SW 1271 (cell line): Measurements from ENCODE around the gene TM4SF1.
"Not testable (repeated sequence)": the region's sequence is repeated elsewhere in the genome, so short reads cannot be mapped to it uniquely, and the experiment has no call there.

Source experiments
- DNase-seq, 2 experiments: peaks; one replicate each; lab custom pipeline; 2025; lab: John Stamatoyannopoulos, UW

Gene TM4SF1

GRCh38 chr3:149395107-149396089 lies 17.9 kb upstream of the TM4SF1 start:
- DNase-seq: no peak

DNA sequence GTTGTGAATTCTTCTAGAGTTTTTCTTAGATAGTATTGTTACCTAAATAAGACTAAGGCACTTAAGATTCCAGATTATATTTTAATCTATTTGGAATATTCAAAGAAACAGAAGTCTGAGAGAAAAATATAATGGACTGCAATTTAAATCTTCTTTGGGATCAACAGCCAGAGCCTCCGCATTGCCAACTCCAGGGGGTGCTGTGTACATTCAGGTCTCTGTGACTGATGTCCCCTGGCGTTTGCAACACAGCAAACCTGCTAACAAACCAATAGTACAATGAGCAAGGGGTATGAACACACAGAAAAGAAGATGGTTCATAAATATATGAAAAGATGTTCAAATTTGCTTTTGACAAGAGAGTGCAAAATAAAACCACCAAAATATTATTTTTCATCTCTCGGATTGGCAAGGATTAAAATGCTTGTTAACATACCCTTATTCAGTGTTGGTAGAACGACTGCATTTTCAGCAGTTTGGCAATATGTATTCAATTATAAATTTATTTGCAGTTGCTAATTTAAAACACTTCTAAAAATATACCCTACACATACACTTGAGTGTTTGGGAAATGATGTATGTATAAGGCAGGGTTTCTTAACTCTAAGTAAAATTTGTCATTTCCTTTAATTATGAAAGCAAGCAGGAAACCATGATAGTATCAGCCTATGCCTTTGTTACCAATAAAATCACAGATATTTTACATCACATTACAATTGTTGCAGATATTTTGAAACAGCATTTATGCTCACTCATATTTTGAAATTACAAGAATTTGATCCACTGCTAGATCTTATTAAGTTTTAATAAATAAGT lies 16.1 kb upstream of the TM4SF1 start:
- peak; percentile 42 to 83 for DNase-seq

- no peak for DNase-seq
Measured at GRCh38 chr3:149391960-149392359, 14.5 kb upstream of the TM4SF1 start.

- peak; percentile 40 to 72 for DNase-seq
Measured at GRCh38 chr3:149390772-149391212, 13.3 kb upstream of the TM4SF1 start.

DNA sequence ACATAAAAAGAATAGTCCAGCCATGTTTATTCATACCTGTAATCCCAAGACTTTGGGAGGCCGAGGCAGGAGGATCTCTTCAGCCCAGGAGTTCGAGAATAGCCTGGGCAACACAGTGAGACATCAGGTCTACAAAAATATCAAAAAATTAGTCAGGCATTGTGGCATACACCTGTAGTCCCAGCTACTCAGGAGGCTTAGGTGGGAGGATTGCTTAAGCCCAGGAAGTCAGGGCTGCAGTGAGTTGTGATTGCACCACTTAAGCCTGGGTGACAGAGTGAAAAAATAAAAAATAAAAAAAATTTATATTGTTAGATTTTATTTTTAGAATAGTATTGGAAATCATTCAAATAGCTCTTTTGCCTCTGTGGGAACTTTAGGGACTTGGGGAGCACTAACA lies 12.8 kb upstream of the TM4SF1 start:
- DNase-seq: no peak

GRCh38 chr3:149388531-149389417 lies 11.3 kb upstream of the TM4SF1 start:
- no peak for DNase-seq

DNA sequence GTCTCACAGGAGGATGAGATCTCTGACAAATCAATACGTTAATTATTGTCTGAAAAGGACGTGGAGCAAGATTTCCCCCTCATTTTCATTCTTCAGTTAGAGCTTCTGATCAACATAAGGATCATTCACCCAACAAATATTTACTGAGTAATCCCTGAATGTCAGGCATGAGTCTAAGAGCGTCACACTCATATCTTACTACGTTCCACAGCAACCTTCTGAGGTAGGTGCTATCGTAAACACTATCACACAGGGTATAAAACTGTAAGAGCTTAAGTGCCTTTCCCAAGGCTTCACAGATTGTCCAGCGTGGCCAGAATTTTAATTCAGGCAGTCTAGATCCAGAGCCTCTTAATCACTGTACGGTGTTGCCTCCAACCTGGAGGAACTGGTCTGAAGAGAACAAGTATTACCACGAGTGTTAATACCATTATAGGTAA lies 10.6 kb upstream of the TM4SF1 start:
- no peak for DNase-seq

GRCh38 chr3:149386299-149386606 lies 8.8 kb upstream of the TM4SF1 start:
- DNase-seq: no peak

DNA sequence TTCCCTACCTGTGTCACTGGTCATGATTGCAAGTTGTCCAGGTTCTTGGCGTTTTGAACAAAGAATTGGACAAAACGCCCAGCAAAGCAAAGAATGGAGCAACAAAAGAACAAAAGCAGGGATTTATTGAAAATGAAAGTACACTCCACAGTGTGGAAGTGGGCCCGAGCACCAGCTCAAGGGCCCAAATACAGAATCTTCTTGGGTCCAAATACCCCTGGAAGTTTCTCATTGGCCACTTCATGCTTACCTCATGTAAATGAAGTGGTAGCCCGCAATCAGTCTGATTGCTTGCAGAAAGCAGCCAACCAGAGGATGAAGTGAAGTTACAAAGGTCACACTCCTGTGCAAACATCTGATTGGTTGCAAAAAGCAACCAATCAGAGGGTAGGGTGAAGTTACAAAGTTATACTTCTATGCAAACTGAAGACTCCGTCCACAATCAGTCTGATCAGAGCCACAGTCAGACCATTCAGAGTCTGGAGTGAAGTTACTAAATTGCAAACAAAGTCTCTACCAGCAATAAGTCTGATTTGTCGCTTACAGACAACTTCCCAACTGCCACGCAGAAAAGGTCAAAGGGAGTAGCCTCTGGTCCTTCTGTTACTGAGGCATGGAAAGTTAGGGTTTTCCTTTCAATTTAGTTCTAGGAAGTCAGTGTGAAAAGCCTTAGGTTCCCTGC lies 8.3 kb upstream of the TM4SF1 start:
- no peak for DNase-seq

DNA sequence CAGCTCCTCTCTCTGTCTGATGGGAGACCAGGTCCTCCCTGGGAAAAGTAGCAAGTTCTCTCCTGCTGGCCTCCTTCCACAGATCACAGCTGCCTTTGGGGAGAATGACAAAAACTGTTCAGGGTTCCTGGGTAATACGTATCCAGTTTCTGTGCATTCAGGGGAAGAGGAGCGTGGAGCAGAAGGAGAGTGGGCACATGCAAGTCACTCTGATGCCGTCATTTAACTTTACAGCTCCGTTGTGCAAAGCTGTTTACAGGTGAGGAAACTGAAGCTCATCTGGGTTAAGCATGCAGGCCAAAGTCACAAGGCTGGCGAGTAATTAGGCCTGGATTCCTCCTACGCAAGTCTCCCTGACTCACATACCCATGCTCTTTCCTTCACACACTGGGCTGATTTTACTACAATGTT lies 7.5 kb upstream of the TM4SF1 start:
- peak in 1 of 2 experiments; percentile 26 for DNase-seq

GRCh38 chr3:149384167-149384566 lies 6.7 kb upstream of the TM4SF1 start:
- DNase-seq: no peak

- DNase-seq: no peak
Measured at GRCh38 chr3:149383703-149384102, 6.3 kb upstream of the TM4SF1 start.

DNA sequence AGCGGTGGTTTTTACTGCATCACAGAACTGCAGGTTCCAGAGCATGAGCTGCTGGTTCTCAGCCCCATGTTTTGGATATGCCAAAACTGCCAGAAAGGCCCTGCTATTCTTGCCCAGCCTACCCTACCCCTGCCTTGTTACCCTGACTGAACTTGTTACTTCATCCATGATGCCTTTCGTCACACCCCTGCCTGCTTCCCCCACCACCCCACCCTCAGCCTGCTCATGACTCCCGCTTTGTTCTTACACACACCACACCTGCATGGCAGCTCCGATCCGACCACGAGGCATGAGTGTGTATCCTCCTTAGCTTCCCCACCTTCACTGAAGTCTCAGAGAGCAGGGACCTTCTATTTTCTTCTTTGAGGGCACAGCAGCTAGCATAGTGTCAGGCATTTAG lies 5.1 kb upstream of the TM4SF1 start:
- DNase-seq: no peak

DNA sequence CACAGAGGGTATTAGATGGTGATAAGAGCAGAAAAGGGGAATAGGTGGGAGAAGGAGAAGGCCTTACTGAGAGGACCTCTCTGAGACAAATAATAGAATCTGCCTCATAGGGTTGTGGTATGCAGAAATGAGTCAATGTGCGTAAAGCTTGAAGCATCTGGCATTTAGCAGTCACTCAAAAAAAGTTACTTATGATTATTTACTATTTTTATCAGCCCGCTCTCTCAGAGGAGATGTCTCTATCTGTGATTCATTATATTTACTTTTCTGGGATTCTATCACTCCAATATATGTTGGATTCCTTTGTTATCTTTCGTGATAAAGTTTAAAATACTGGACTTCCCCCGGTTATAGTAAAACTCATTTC lies 4.6 kb upstream of the TM4SF1 start:
- DNase-seq: no peak

DNA sequence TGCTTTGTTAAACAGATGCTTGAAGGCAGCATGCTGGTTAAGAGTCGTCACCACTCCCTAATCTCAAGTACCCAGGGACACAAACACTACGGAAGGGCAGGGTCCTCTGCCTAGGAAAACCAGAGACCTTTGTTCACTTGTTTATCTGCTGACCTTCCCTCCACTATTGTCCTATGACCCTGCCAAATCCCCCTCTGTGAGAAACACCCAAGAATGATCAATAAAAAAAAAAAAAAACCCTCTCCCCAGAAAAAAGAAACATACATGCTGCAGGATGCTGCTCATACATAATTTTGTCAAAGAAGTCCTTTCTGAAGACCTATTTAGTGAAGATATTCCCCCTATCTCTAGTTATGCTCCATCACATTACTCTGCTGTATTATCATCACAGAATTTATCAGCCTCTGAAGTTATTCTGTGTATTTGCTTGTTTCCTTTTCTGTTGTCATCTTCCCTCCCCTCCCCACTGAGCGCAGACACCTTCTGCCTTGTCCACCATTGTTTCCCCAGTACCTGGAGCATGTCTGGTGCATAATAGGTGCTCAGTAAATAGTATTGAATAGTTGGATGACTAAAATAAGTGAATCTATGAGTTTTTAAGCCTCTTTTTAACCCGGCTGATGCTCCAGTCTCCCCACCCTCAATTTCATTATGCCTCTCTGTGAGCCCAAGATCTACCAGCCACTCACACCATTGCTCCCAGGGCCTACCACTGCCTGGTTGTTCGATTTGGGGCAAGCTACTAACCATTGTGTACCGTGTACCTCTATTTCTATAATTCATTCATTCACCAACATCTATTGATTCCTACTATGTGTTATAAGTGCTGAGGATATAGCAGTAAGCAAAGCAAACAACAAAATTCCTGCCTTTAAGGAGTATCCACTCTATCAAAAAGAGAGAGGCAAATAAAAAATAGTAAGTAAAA lies 4.0 kb upstream of the TM4SF1 start:
- no peak for DNase-seq

- not testable (repeated sequence) for DNase-seq
Measured at GRCh38 chr3:149380220-149380619, 2.8 kb upstream of the TM4SF1 start.

- DNase-seq: no peak
Measured at GRCh38 chr3:149378478-149379309, 1.2 kb upstream of the TM4SF1 start.

GRCh38 chr3:149376718-149377407 lies 586 bp downstream of the TM4SF1 start:
- DNase-seq: peak in 1 of 2 experiments; percentile 52
